Coronary artery (tissue), 2 donors: ENCODE data around the gene MAP3K20.

ENCODE experiments used
- DNase-seq: peaks from one replicate; pipeline ENCODE4 v3.0.0-alpha.2; 2017; ENCODE audit warnings: low spot score
- H3K27ac ChIP-seq, 2 donors: fragments of 200-600 bp; sonication (generic); one replicate each; pipeline ENCODE4 v1.5.1; 2016 to 2019
- H3K4me3 ChIP-seq: fragments of 200-600 bp; sonication (generic); 2 replicates; pipeline ENCODE4 v1.5.1; 2016; ENCODE audit warnings: mild to moderate bottlenecking, moderate library complexity
- CTCF ChIP-seq: fragments of 200-600 bp; sonication (generic); IDR thresholded peaks from one replicate; pipeline ENCODE4 v1.5.1; 2019; ENCODE audit warnings: antibody characterized with exemption

MAP3K20 gene

GRCh38 chr2:173109253-173110188 lies 33.9 kb downstream of the MAP3K20 start:
- no peak overlapping the region for H3K27ac ChIP-seq
- no peak for DNase-seq
- H3K4me3 ChIP-seq, result no peak overlapping the region
- no peak for TF ChIP-seq CTCF

- no peak overlapping the region for H3K27ac ChIP-seq
- H3K4me3 ChIP-seq, result no peak overlapping the region
- no peak for TF ChIP-seq CTCF
- DNase-seq, result no peak
These were observed 42.0 kb downstream of the MAP3K20 start for GRCh38 chr2:173117678-173118077.

- no peak overlapping the region for H3K27ac ChIP-seq
- no peak overlapping the region for H3K4me3 ChIP-seq
- no peak for DNase-seq
- no peak for TF ChIP-seq CTCF
These were observed 42.7 kb downstream of the MAP3K20 start for GRCh38 chr2:173118395-173118794.

GRCh38 chr2:173119069-173119807 lies 43.6 kb downstream of the MAP3K20 start:
- no peak overlapping the region for H3K4me3 ChIP-seq
- DNase-seq, result no peak
- no peak for TF ChIP-seq CTCF
- peak overlapping the region; percentile 3 to 34 for H3K27ac ChIP-seq

GRCh38 chr2:173119944-173120343 lies 44.3 kb downstream of the MAP3K20 start:
- no peak for DNase-seq
- no peak for TF ChIP-seq CTCF
- H3K4me3 ChIP-seq, result no peak overlapping the region
- peak overlapping the region in 1 of 2 donors; percentile 34 for H3K27ac ChIP-seq

- Histone ChIP-seq H3K4me3 (no peak overlapping the region), H3K27ac (no peak overlapping the region)
- TF ChIP-seq CTCF, result no peak
These were observed 47.3 kb downstream of the MAP3K20 start for GRCh38 chr2:173122936-173123335.

More at GRCh38 chr2:173122936-173123335, 47.3 kb downstream of the MAP3K20 start:
- no peak for DNase-seq
